MCF 10A (cell line): ENCODE data around the gene MYO18B. TPM values are rescaled to one million over a fixed set of nuclear protein-coding genes. Genes with fewer than 3 reads are reported as not detected.

Source experiments
- BruUV-seq: library from RNA; stranded (reverse); fragments of 400-500 nt; replicated peaks from 2 replicates; lab custom pipeline; 2021; lab: Mats Ljungman, UMichigan
- CTCF ChIA-PET: fragments of 300-600 bp; sonication (Branson Sonifier 250); formaldehyde crosslinking; extraction: SDS; loops from one replicate; lab custom pipeline; 2021; ENCODE audit warnings: antibody characterized with exemption, inconsistent platforms; lab: Yijun Ruan, JAX
- POLR2A ChIA-PET: fragments of 300-600, 350-650 bp; sonication (Branson Sonifier 250); formaldehyde crosslinking; extraction: SDS; loops from one replicate; lab custom pipeline; 2020; ENCODE audit warnings: antibody characterized with exemption, inconsistent platforms; lab: Yijun Ruan, JAX
- DNase-seq: peaks from one replicate; pipeline ENCODE4 v3.0.0-alpha.2; 2018; ENCODE audit not compliant: unreplicated experiment
- H3K27ac Mint-ChIP-seq: one replicate; pipeline ENCODE4 v1.8.0; 2022; ENCODE audit warnings: mild to moderate bottlenecking, low read depth, mixed read lengths; ENCODE audit not compliant: unreplicated experiment
- H3K27me3 Mint-ChIP-seq: one replicate; pipeline ENCODE4 v1.8.0; 2022; ENCODE audit warnings: mixed read lengths; ENCODE audit not compliant: insufficient read depth, unreplicated experiment
- H3K36me3 Mint-ChIP-seq: one replicate; pipeline ENCODE4 v1.8.0; 2022; ENCODE audit warnings: mild to moderate bottlenecking, moderate library complexity, mixed read lengths; ENCODE audit not compliant: insufficient read depth, unreplicated experiment
- H3K4me1 Mint-ChIP-seq: one replicate; pipeline ENCODE4 v1.8.0; 2022; ENCODE audit warnings: mixed read lengths; ENCODE audit not compliant: insufficient read depth, unreplicated experiment
- H3K4me3 Mint-ChIP-seq: one replicate; pipeline ENCODE4 v1.8.0; 2022; ENCODE audit warnings: mild to moderate bottlenecking, moderate library complexity, mixed read lengths; ENCODE audit not compliant: unreplicated experiment
- H3K9me3 Mint-ChIP-seq: one replicate; pipeline ENCODE4 v1.8.0; 2022; ENCODE audit warnings: mixed read lengths; ENCODE audit not compliant: unreplicated experiment
- intact Hi-C: fragments of 100-400 bp; cut with micrococcal nuclease; formaldehyde crosslinking; loops from 2 replicates; pipeline ENCODE4 v1.14.1; 2022
- total RNA-seq: library from RNA; stranded (reverse); gene quantifications from 2 replicates; pipeline ENCODE4 v1.2.3, GENCODE V29; 2022
- TF ChIP-seq, protein P1 (sequence below): fragments of 200-600 bp; IDR thresholded peaks from one replicate; pipeline ENCODE4 v1.8.0; 2022; ENCODE audit warnings: antibody characterized with exemption, mild to moderate bottlenecking; ENCODE audit not compliant: unreplicated experiment

MYO18B gene
- total RNA-seq, 1 experiment from 2014 or later: 0.07 TPM

DNA sequence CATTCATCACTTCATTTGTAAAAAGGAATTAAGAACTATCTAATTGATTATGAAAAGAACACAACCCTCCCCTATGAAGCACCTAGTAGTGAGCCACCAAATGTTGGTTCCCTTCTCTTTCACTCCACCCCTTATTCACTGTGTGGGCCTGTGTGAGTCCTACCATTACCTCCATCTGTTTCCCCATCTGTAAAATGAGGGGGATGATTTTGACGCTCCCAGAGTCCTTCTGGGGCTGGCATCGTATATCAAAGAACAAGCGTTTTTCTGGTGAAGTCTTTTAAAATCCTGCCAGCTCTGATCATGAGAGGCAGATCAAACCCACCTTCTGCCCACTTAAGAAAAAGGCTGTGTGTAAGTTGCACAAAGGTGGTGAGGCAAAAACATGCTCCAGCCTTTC is 330.6 kb downstream of the MYO18B start:
- ChIA-PET POLR2A (no interaction called here), CTCF (no interaction called here)
- Mint-ChIP-seq H3K27ac (no peak overlapping the region), H3K9me3 (peaks cover 7% of the 10 kb centered on the region), H3K27me3 (peaks cover 23% of the 10 kb centered on the region), H3K4me1 (no peaks in the 10 kb centered on the region), H3K36me3 (no peaks in the 10 kb centered on the region), H3K4me3 (no peak overlapping the region)
- TF ChIP-seq, protein P1, sequence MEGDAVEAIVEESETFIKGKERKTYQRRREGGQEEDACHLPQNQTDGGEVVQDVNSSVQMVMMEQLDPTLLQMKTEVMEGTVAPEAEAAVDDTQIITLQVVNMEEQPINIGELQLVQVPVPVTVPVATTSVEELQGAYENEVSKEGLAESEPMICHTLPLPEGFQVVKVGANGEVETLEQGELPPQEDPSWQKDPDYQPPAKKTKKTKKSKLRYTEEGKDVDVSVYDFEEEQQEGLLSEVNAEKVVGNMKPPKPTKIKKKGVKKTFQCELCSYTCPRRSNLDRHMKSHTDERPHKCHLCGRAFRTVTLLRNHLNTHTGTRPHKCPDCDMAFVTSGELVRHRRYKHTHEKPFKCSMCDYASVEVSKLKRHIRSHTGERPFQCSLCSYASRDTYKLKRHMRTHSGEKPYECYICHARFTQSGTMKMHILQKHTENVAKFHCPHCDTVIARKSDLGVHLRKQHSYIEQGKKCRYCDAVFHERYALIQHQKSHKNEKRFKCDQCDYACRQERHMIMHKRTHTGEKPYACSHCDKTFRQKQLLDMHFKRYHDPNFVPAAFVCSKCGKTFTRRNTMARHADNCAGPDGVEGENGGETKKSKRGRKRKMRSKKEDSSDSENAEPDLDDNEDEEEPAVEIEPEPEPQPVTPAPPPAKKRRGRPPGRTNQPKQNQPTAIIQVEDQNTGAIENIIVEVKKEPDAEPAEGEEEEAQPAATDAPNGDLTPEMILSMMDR: no peak
- DNase-seq: no peak
- BruUV-seq: no TSS peak
- intact Hi-C loops: no loop called here

DNA sequence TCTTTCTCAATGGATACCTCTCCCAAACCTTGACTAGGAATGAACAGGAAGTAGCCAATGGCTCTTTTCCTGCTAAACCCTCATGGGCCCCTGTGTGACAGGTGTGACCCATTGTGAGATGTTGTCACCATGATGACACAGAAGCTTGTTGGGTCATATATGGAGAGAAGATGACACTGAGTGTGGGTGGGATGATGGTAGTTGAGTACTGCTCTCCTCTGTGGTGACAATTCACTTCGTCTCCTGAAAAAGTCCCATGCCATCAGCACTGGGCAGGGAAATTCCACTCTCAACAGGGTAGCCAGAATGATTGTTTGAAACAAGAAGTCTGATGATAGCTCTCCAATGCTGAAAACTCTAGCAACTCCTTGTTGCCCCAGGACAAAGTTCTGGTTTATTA is 333.3 kb downstream of the MYO18B start:
- DNase-seq: no peak
- Mint-ChIP-seq H3K36me3 (no peaks in the 10 kb centered on the region), H3K4me1 (no peaks in the 10 kb centered on the region), H3K27ac (no peak overlapping the region), H3K9me3 (peaks cover 13% of the 10 kb centered on the region), H3K4me3 (no peak overlapping the region), H3K27me3 (peaks cover 10% of the 10 kb centered on the region)
- BruUV-seq: no TSS peak
- intact Hi-C loops: no loop called here
- TF ChIP-seq, protein P1: no peak
- POLR2A ChIA-PET: no interaction called here
- CTCF ChIA-PET: no interaction called here

DNA sequence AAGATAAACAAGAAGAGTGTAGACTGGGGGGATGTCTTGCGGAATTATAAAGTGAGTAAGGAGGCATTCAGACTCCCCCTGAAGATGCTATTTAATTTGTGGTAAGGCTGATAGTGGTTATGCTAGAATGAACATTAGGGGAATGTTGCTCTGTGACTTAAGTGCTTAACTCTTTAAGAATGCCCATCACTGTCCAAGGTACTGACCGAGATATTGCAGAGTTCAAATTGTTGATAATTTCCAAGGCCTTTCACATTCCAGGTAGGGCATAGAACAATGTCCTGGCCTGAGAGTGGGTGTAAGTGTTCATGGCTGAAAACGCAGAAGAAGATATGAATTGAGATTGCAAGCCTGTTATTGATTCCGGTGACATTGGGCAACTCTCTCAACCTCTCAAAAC is 337.0 kb downstream of the MYO18B start:
- no peaks in the 10 kb centered on the region for H3K36me3 Mint-ChIP-seq
- H3K4me3 Mint-ChIP-seq: no peak overlapping the region
- no peaks in the 10 kb centered on the region for H3K4me1 Mint-ChIP-seq
- BruUV-seq: no TSS peak
- TF ChIP-seq, protein P1: no peak
- intact Hi-C loops: no loop called here
- no peak overlapping the region for H3K27ac Mint-ChIP-seq
- CTCF ChIA-PET: no interaction called here
- peaks cover 8% of the 10 kb centered on the region for H3K9me3 Mint-ChIP-seq
- no peaks in the 10 kb centered on the region for H3K27me3 Mint-ChIP-seq
- no peak for DNase-seq
- POLR2A ChIA-PET: no interaction called here

Other genes with a start within 250 kb of the MYO18B start
- gene GRK3, start 177.5 kb upstream of the MYO18B start, total RNA-seq: 6.5 and 7.9 TPM in 2 replicates